Esophagus muscularis mucosa (tissue), 4 donors: ENCODE results near the gene KANK2. TPM values are rescaled to one million over a fixed set of nuclear protein-coding genes. Genes with fewer than 3 reads are reported as not detected.

ENCODE experiments used
- DNase-seq: peaks from one replicate; pipeline ENCODE4 v3.0.0-alpha.2; 2017; ENCODE audit errors: extremely low spot score
- H3K27ac ChIP-seq, 4 donors: fragments of 200-600 bp; sonication (generic); replicated peaks in 1 of 4; 1 replicate in 3 of 4; 2 replicates in 1 of 4; pipeline ENCODE4 v1.5.1; 2016 to 2019; ENCODE audit warnings: mild to moderate bottlenecking in 1 of 4
- H3K27me3 ChIP-seq, 4 donors: fragments of 200-600 bp; sonication (generic); one replicate each; pipeline versions ENCODE4 v1.5.1 to v1.6.0; 2016 to 2019
- H3K36me3 ChIP-seq, 4 donors: fragments of 200-600 bp; sonication (generic); one replicate each; pipeline ENCODE4 v1.5.1; 2016 to 2019
- H3K4me1 ChIP-seq, 4 donors: fragments of 200-600 bp; sonication (generic); one replicate each; pipeline ENCODE4 v1.5.1; 2016 to 2019
- H3K4me3 ChIP-seq, 4 donors: fragments of 200-600 bp; sonication (generic); 1 replicate in 2 of 4; 2 replicates in 2 of 4; pipeline ENCODE4 v1.5.1; 2016 to 2019; ENCODE audit warnings: mild to moderate bottlenecking in 4 of 4, moderate library complexity in 1 of 4
- H3K9me3 ChIP-seq, 4 donors: fragments of 200-600 bp; sonication (generic); 1 replicate in 3 of 4; 2 replicates in 1 of 4; pipeline ENCODE4 v1.5.1; 2016 to 2019
- CTCF ChIP-seq, 3 experiments: fragments of 200-600 bp in 2 of 3; fragments of 450-650 bp in 1 of 3; sonication (generic) in 2 of 3; IDR thresholded peaks; one replicate each; pipeline ENCODE4 v1.5.1; 2017 to 2019; ENCODE audit warnings: antibody characterized with exemption in 3 of 3, mild to moderate bottlenecking in 2 of 3, moderate library complexity in 1 of 3
- EP300 ChIP-seq: sonication (generic); formaldehyde crosslinking; IDR thresholded peaks from one replicate; pipeline ENCODE4 v1.6.1; 2017; ENCODE audit warnings: antibody characterized with exemption
- POLR2A ChIP-seq: fragments of 450-650 bp; IDR thresholded peaks from one replicate; pipeline ENCODE4 v1.6.1; 2017; ENCODE audit warnings: antibody characterized with exemption, moderate library complexity, mild to moderate bottlenecking, low read depth
- POLR2AphosphoS5 ChIP-seq, 2 donors: sonication (generic); formaldehyde crosslinking; IDR thresholded peaks; one replicate each; pipeline ENCODE4 v1.6.1; 2017; ENCODE audit warnings: antibody characterized with exemption in 2 of 2
- whole genome bisulfite sequencing: methylation state at CpG from one replicate; pipeline ENCODE4 v1.1.5; 2018; 5-methylcytosine and 5-hydroxymethylcytosine counted together
- intact Hi-C: fragments of 100-400 bp; cut with DNase I; formaldehyde crosslinking; loops from one replicate; pipeline ENCODE4 v1.15.1; 2023
- total RNA-seq, 4 donors: library from RNA; depleted of rRNA; stranded (reverse); fragments of >200 nt; gene quantifications; one replicate each; pipeline versions ENCODE4 v1.1.0 to v1.2.1, GENCODE V29; 2016

KANK2 gene
- total RNA-seq, 4 donors from 2014 or later, result 1,125 to 1,746 (median 1,157) TPM

DNA sequence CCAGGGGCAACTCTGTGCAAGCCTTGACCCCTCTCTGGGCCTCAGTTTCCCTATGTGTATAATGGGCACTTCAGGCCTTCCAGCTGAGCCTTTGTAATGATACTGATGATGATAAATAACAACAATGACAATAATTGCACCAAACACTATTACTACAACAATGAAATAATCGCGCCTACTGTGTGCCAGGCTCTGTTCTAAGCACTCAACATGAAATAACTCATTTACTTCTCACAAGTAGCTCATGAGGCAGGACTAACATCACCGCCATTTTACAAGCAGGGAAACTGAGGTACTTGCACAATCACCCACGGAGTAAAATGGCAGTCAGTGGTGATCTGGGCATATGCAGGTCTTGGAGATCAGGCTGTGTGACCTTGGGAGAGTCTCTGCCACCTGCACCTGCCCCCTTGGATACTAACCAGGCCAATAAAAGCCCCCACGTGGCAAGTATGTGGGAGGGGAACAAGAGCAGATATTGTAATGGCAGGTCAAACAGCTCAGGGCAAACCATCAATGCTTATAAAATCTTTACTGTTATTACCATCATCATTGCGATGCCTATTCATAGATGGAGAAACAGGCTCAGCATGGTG, 41.5 kb upstream of the KANK2 start:
- Histone ChIP-seq H3K9me3 (peaks cover 0 to 9% (median 0%) of the 10 kb centered on the region in 4 donors), H3K36me3 (peaks cover 8 to 91% (median 74%) of the 10 kb centered on the region in 4 donors), H3K4me1 (peaks cover 4 to 10% (median 9%) of the 10 kb centered on the region in 4 donors), H3K27me3 (no peaks in the 10 kb centered on the region), H3K4me3 (no peak overlapping the region), H3K27ac (no peak overlapping the region)
- intact Hi-C loops, result no loop called here
- WGBS, result 97% methylated on average over 6 of the region's 6 CpGs
- DNase-seq, result no peak
- TF ChIP-seq POLR2A, result no peak
- TF ChIP-seq POLR2AphosphoS5 (IDR thresholded peaks at IDR 0.05), result no peak
- TF ChIP-seq EP300, result no peak
- TF ChIP-seq CTCF (IDR thresholded peaks at IDR 0.05), result no peak

GRCh38 chr19:11238041-11238440, 40.7 kb upstream of the KANK2 start:
- intact Hi-C loops, result no loop called here
- WGBS, result 88% methylated on average over 7 of the region's 11 CpGs

GRCh38 chr19:11237321-11237720, 40.0 kb upstream of the KANK2 start:
- Histone ChIP-seq H3K9me3 (peaks cover 0 to 9% (median 0%) of the 10 kb centered on the region in 4 donors), H3K36me3 (peaks cover 13 to 98% (median 81%) of the 10 kb centered on the region in 4 donors), H3K4me3 (no peak overlapping the region), H3K27ac (no peak overlapping the region), H3K27me3 (no peaks in the 10 kb centered on the region), H3K4me1 (no peaks in the 10 kb centered on the region)
- intact Hi-C loops, result no loop called here
- 90% methylated on average over 15 of the region's 15 CpGs for WGBS
- TF ChIP-seq EP300 (no peak), POLR2AphosphoS5 (IDR thresholded peaks at IDR 0.05) (no peak), POLR2A (no peak), CTCF (IDR thresholded peaks at IDR 0.05) (no peak)
- DNase-seq, result no peak

More at GRCh38 chr19:11238041-11238440, 40.7 kb upstream of the KANK2 start:
- Histone ChIP-seq H3K27ac (no peak overlapping the region), H3K27me3 (no peaks in the 10 kb centered on the region), H3K4me3 (no peak overlapping the region), H3K4me1 (peaks cover 0 to 2% (median 1%) of the 10 kb centered on the region in 4 donors), H3K9me3 (peaks cover 0 to 9% (median 0%) of the 10 kb centered on the region in 4 donors), H3K36me3 (peaks cover 12 to 98% (median 79%) of the 10 kb centered on the region in 4 donors)
- DNase-seq, result no peak
- no peak for TF ChIP-seq EP300

- WGBS, result 88% methylated on average over 11 of the region's 31 CpGs
- Histone ChIP-seq H3K36me3 (peaks cover 13 to 98% (median 82%) of the 10 kb centered on the region in 4 donors), H3K4me1 (no peaks in the 10 kb centered on the region), H3K27me3 (no peaks in the 10 kb centered on the region), H3K4me3 (no peak overlapping the region), H3K9me3 (peaks cover 0 to 9% (median 0%) of the 10 kb centered on the region in 4 donors), H3K27ac (no peak overlapping the region)
- no peak for DNase-seq
- no peak for TF ChIP-seq CTCF (IDR thresholded peaks at IDR 0.05)
- TF ChIP-seq POLR2A, result no peak
- no peak for TF ChIP-seq EP300
- TF ChIP-seq POLR2AphosphoS5 (IDR thresholded peaks at IDR 0.05), result no peak
- intact Hi-C loops, result no loop called here
Observed at GRCh38 chr19:11236324-11237301, 39.3 kb upstream of the KANK2 start.

- Histone ChIP-seq H3K27me3 (no peaks in the 10 kb centered on the region), H3K4me1 (no peaks in the 10 kb centered on the region), H3K36me3 (peaks cover 11 to 99% (median 77%) of the 10 kb centered on the region in 4 donors), H3K9me3 (peaks cover 0 to 9% (median 0%) of the 10 kb centered on the region in 4 donors), H3K27ac (no peak overlapping the region), H3K4me3 (no peak overlapping the region)
- intact Hi-C loops, result no loop called here
- WGBS, result 95% methylated on average over 5 of the region's 5 CpGs
- DNase-seq, result no peak
- TF ChIP-seq POLR2A (no peak), CTCF (IDR thresholded peaks at IDR 0.05) (no peak), EP300 (no peak), POLR2AphosphoS5 (IDR thresholded peaks at IDR 0.05) (no peak)
Observed at GRCh38 chr19:11234486-11235075, 37.2 kb upstream of the KANK2 start.
